HepG2 (cell line): ENCODE measurements around the gene PLIN3. TPM values are rescaled to one million over a fixed set of nuclear protein-coding genes. Genes with fewer than 3 reads are reported as not detected.
A peak's percentile ranks its signal among the peaks of the same experiment; 100 is the strongest.

Source experiments
- ATAC-seq: fragments of 200-7000 bp; cut with Tn5 transposase; 3 replicates; pipeline ENCODE4 v1.9.1; 2020; ENCODE audit warnings: mild to moderate bottlenecking, moderate library complexity
- BruUV-seq: library from RNA; stranded (reverse); fragments of 400-500 nt; replicated peaks from 2 replicates; lab custom pipeline; 2021; lab: Mats Ljungman, UMichigan
- CTCF ChIA-PET: fragments of 300-600 bp; formaldehyde crosslinking; extraction: SDS; loops from one replicate; lab custom pipeline; 2021; ENCODE audit warnings: low total read pairs, inconsistent platforms, low intra/inter-chr PET ratio; lab: Yijun Ruan, JAX
- POLR2A ChIA-PET: fragments of 350-600 bp; sonication (Branson Sonifier 250); formaldehyde crosslinking; loops from one replicate; lab custom pipeline; 2020; ENCODE audit warnings: antibody characterized with exemption, inconsistent platforms; lab: Yijun Ruan, JAX
- DNase-seq: peaks from one replicate; pipeline ENCODE4 v3.0.0-alpha.2; 2015; ENCODE audit warnings: low spot score
- FAIRE-seq: peaks from 3 replicates; lab custom pipeline; 2011; peaks lifted over from hg19 to GRCh38; lab: Jason Lieb, UNC
- H2AFZ ChIP-seq: one replicate; pipeline ENCODE4 v1.6.1; 2011; ENCODE audit warnings: low read length, inconsistent platforms
- H3K27ac ChIP-seq: fragments of 300-600 bp; 3 replicates; pipeline ENCODE4 v1.8.0; 2011; ENCODE audit warnings: mixed run types, mild to moderate bottlenecking, mixed read lengths, low read length, inconsistent platforms; ENCODE audit not compliant: insufficient read depth; ENCODE audit errors: extremely low read length
- H3K27me3 ChIP-seq, 2 experiments: fragments of 200-600 bp in 1 of 2; 2 replicates in 1 of 2; 3 replicates in 1 of 2; pipeline versions ENCODE4 v1.6.0 to v1.8.0; 2011; ENCODE audit warnings: low read length in 2 of 2, mild to moderate bottlenecking in 2 of 2, moderate library complexity in 2 of 2, inconsistent platforms in 1 of 2; ENCODE audit not compliant: insufficient read depth in 2 of 2, control insufficient read depth in 1 of 2
- H3K36me3 ChIP-seq, 2 experiments: fragments of 200-600 bp in 1 of 2; replicated peaks in 1 of 2; 2 replicates in 1 of 2; 3 replicates in 1 of 2; pipeline versions ENCODE4 v1.5.1 to v1.8.0; 2011; ENCODE audit warnings: low read length in 2 of 2, inconsistent platforms in 1 of 2; ENCODE audit not compliant: insufficient read depth in 2 of 2, control insufficient read depth in 1 of 2
- H3K4me1 ChIP-seq: 2 replicates; pipeline ENCODE4 v1.5.1; 2012; ENCODE audit warnings: low read length, inconsistent platforms; ENCODE audit not compliant: insufficient read depth
- H3K4me2 ChIP-seq: 2 replicates; pipeline ENCODE4 v1.6.0; 2011; ENCODE audit warnings: low read depth, low read length, inconsistent platforms
- H3K4me3 ChIP-seq, 3 experiments: fragments of 200-600 bp in 1 of 3; sonication (generic), shearing (Covaris generic) in 1 of 3; replicated peaks in 1 of 3; 2 replicates each; pipeline ENCODE4 v1.5.1; 2011 to 2016; ENCODE audit warnings: low read length in 3 of 3, inconsistent platforms in 2 of 3, low read depth in 2 of 3, mild to moderate bottlenecking in 2 of 3, control low read depth in 1 of 3, mixed read lengths in 1 of 3; ENCODE audit not compliant: insufficient read depth in 1 of 3
- H3K79me2 ChIP-seq: one replicate; pipeline ENCODE4 v1.6.1; 2011; ENCODE audit warnings: low read length, inconsistent platforms; ENCODE audit not compliant: insufficient read depth
- H3K9ac ChIP-seq: 2 replicates; pipeline ENCODE4 v1.6.0; 2011; ENCODE audit warnings: mild to moderate bottlenecking, low read depth, low read length, inconsistent platforms; ENCODE audit not compliant: insufficient read depth
- H3K9me3 ChIP-seq: 2 replicates; pipeline ENCODE4 v1.5.1; 2012; ENCODE audit warnings: mild to moderate bottlenecking, low read length
- H4K20me1 ChIP-seq: 2 replicates; pipeline ENCODE4 v1.6.0; 2011; ENCODE audit warnings: inconsistent platforms, mild to moderate bottlenecking, low read length, moderate library complexity; ENCODE audit not compliant: insufficient read depth
- AGO2 ChIP-seq: fragments of 200-400 bp; formaldehyde crosslinking; optimal IDR thresholded peaks from 2 replicates; pipeline ENCODE3; 2017; ENCODE audit warnings: mild to moderate bottlenecking, low read depth, low read length, moderate library complexity
- CENPT ChIP-seq: sonication (generic); formaldehyde crosslinking; IDR thresholded peaks from 2 replicates; pipeline ENCODE4 v1.8.0; 2022; ENCODE audit warnings: low read depth, mild to moderate bottlenecking, moderate library complexity, missing genetic modification reagents
- NCOA1 ChIP-seq: sonication (generic); formaldehyde crosslinking; IDR thresholded peaks from 2 replicates; pipeline ENCODE4 v1.9.0; 2021; ENCODE audit warnings: missing genetic modification reagents
- NFATC3 ChIP-seq: sonication (generic); formaldehyde crosslinking; IDR thresholded peaks from 2 replicates; pipeline ENCODE4 v1.5.1; 2020; ENCODE audit warnings: mild to moderate bottlenecking, missing genetic modification reagents
- RARG ChIP-seq: sonication (generic); formaldehyde crosslinking; IDR thresholded peaks from 2 replicates; pipeline ENCODE4 v1.4.0; 2020; ENCODE audit warnings: low read depth, mild to moderate bottlenecking, missing genetic modification reagents
- RBFOX2 ChIP-seq: fragments of 200-400 bp; formaldehyde crosslinking; IDR thresholded peaks from 2 replicates; pipeline ENCODE4 v1.6.1; 2017; ENCODE audit warnings: low read depth, mild to moderate bottlenecking, low read length
- TAF15 ChIP-seq: fragments of 200-400 bp; formaldehyde crosslinking; IDR thresholded peaks from one replicate; pipeline ENCODE4 v1.6.1; 2018; ENCODE audit warnings: mild to moderate bottlenecking, low read depth, low read length; ENCODE audit not compliant: poor library complexity, severe bottlenecking
- XBP1 ChIP-seq: sonication (generic); formaldehyde crosslinking; IDR thresholded peaks from 2 replicates; pipeline ENCODE4 v1.5.0; 2020; ENCODE audit warnings: missing genetic modification reagents
- ZNF354B ChIP-seq: sonication (generic); formaldehyde crosslinking; IDR thresholded peaks from 2 replicates; pipeline ENCODE4 v1.8.0; 2022; ENCODE audit warnings: mild to moderate bottlenecking, missing genetic modification reagents
- ZNF543 ChIP-seq: sonication (generic); formaldehyde crosslinking; IDR thresholded peaks from 2 replicates; pipeline ENCODE4 v1.4.0; 2020; ENCODE audit warnings: mild to moderate bottlenecking, missing genetic modification reagents
- ZNF670 ChIP-seq: sonication (generic); formaldehyde crosslinking; IDR thresholded peaks from 2 replicates; pipeline ENCODE4 v1.8.0; 2022; ENCODE audit warnings: mild to moderate bottlenecking, missing genetic modification reagents, borderline replicate concordance
- WGBS: methylation state at CpG from one replicate; pipeline ENCODE4 v1.1.6; 2017; ENCODE audit warnings: low lambda C conversion rate; 5-methylcytosine and 5-hydroxymethylcytosine counted together
- in situ Hi-C: cut with HindIII; loops from 2 replicates; pipeline ENCODE4 v1.10.0; 2017; ENCODE audit warnings: low pct_unique_long_range_greater_than_20kb; ENCODE audit not compliant: extremely low pct_ligation_motif_present
- intact Hi-C: fragments of 100-400 bp; cut with micrococcal nuclease; formaldehyde crosslinking; loops from one replicate; pipeline ENCODE4 v1.10.0; 2022; ENCODE audit not compliant: unreplicated experiment
- polyA plus RNA-seq, 8 experiments: library from polyadenylated mRNA; depleted of rRNA in 3 of 8; stranded (reverse) in 7 of 8; unstranded in 1 of 8; fragments of >200 nt; fragmentation: Illumina TruSeq in 4 of 8; extraction: Trizol in 4 of 8; gene quantifications; 2 replicates each; pipeline versions ENCODE4 v1.2.1 to v1.2.3, GENCODE V29; 2011 to 2016; ENCODE audit warnings: low read depth in 4 of 8, missing spikeins in 1 of 8, mixed read lengths in 1 of 8; ENCODE audit not compliant: insufficient read depth in 1 of 8
- total RNA-seq, 5 experiments: library from RNA; depleted of rRNA; stranded (reverse); fragments of >200 nt; fragmentation: Illumina TruSeq; extraction: Trizol; gene quantifications; 2 replicates each; pipeline ENCODE4 v1.2.3, GENCODE V29; 2016; ENCODE audit warnings: low read depth in 1 of 5
- TF ChIP-seq, protein P1 (sequence below): sonication (generic); formaldehyde crosslinking; IDR thresholded peaks from 2 replicates; pipeline ENCODE4 v1.4.0; 2020; ENCODE audit warnings: missing genetic modification reagents, low read depth, mild to moderate bottlenecking, borderline replicate concordance
- TF ChIP-seq, protein P2 (sequence below): sonication (generic); formaldehyde crosslinking; IDR thresholded peaks from 2 replicates; pipeline ENCODE4 v1.5.1; 2020; ENCODE audit warnings: mild to moderate bottlenecking, missing genetic modification reagents, moderate library complexity
- TF ChIP-seq, protein P3 (sequence below): sonication (generic); formaldehyde crosslinking; IDR thresholded peaks from 2 replicates; pipeline ENCODE4 v1.8.1; 2023; ENCODE audit warnings: mild to moderate bottlenecking, missing genetic modification reagents
- TF ChIP-seq, protein P4 (sequence below): sonication (generic); formaldehyde crosslinking; IDR thresholded peaks from 2 replicates; pipeline ENCODE4 v1.5.1; 2020; ENCODE audit warnings: missing genetic modification reagents, mild to moderate bottlenecking, borderline replicate concordance

The PLIN3 gene
- total and polyA plus RNA-seq, 2 of the 13 experiments (the other 11 are each of a cell fraction or from before 2014, with no cell fraction given): 49.3 to 57.9 TPM

DNA sequence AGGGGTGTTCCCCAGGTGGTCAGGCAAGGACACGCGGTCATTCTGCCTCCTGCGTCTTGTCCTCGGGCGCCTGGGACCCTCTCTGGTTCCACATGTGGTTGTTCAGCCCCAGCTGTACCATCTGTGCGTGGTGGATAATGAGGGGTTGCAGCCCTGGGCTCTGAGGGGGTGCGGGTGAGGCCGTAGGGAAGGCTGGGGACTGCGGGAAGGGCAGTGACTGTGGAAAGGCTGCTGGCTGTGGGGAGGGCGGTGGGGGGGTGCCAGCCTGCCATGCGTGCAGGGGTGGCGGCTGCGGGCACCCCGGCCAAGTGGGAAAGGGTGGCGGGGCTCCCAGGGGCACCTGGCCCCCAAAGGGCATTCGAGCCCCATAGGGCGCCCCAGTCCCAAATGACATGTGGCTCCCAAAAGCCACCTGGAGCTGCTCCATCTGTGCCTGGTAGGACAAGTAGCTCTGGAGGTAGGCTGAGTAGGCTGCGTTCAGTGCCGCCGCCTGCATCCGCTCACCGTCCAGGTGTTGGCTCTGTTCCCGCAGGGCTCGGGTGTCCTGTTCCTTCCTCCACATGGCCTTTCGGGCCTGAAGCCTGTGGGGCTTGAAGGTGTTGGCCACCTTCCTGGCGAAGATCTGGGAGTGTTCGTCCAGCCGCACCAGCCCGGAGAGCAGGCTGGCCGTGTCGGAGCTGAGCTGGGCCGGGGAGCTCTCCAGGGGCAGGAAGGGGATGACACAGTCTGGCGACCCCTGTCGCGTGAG, 51.1 kb downstream of the PLIN3 start:
- no peak overlapping the region for H3K4me2 ChIP-seq
- TF ChIP-seq AGO2: peak; percentile 40
- no peak for TF ChIP-seq NCOA1
- TF ChIP-seq, protein P1, sequence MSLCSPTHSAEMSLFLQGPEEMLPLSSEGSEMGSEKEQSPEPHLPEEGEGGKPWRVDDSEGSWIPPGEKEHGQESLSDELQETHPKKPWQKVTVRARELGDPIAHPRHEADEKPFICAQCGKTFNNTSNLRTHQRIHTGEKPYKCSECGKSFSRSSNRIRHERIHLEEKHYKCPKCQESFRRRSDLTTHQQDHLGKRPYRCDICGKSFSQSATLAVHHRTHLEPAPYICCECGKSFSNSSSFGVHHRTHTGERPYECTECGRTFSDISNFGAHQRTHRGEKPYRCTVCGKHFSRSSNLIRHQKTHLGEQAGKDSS: no peak
- TF ChIP-seq XBP1 (CRISPR knock-in tag): no peak
- TF ChIP-seq RBFOX2: peak; percentile 51; the same call in 1 of the 2 replicates
- TF ChIP-seq, protein P2, sequence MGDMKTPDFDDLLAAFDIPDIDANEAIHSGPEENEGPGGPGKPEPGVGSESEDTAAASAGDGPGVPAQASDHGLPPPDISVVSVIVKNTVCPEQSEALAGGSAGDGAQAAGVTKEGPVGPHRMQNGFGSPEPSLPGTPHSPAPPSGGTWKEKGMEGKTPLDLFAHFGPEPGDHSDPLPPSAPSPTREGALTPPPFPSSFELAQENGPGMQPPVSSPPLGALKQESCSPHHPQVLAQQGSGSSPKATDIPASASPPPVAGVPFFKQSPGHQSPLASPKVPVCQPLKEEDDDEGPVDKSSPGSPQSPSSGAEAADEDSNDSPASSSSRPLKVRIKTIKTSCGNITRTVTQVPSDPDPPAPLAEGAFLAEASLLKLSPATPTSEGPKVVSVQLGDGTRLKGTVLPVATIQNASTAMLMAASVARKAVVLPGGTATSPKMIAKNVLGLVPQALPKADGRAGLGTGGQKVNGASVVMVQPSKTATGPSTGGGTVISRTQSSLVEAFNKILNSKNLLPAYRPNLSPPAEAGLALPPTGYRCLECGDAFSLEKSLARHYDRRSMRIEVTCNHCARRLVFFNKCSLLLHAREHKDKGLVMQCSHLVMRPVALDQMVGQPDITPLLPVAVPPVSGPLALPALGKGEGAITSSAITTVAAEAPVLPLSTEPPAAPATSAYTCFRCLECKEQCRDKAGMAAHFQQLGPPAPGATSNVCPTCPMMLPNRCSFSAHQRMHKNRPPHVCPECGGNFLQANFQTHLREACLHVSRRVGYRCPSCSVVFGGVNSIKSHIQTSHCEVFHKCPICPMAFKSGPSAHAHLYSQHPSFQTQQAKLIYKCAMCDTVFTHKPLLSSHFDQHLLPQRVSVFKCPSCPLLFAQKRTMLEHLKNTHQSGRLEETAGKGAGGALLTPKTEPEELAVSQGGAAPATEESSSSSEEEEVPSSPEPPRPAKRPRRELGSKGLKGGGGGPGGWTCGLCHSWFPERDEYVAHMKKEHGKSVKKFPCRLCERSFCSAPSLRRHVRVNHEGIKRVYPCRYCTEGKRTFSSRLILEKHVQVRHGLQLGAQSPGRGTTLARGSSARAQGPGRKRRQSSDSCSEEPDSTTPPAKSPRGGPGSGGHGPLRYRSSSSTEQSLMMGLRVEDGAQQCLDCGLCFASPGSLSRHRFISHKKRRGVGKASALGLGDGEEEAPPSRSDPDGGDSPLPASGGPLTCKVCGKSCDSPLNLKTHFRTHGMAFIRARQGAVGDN (CRISPR knock-in tag): 0 out of 2 replicates have a peak, but pooled peaks have one; percentile 3
- TF ChIP-seq, protein P3, sequence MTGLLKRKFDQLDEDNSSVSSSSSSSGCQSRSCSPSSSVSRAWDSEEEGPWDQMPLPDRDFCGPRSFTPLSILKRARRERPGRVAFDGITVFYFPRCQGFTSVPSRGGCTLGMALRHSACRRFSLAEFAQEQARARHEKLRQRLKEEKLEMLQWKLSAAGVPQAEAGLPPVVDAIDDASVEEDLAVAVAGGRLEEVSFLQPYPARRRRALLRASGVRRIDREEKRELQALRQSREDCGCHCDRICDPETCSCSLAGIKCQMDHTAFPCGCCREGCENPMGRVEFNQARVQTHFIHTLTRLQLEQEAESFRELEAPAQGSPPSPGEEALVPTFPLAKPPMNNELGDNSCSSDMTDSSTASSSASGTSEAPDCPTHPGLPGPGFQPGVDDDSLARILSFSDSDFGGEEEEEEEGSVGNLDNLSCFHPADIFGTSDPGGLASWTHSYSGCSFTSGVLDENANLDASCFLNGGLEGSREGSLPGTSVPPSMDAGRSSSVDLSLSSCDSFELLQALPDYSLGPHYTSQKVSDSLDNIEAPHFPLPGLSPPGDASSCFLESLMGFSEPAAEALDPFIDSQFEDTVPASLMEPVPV (CRISPR knock-in tag): 0 out of 2 replicates have a peak, but pooled peaks have one; percentile 18
- no peak for TF ChIP-seq RARG (CRISPR knock-in tag)
- TF ChIP-seq, protein P4, sequence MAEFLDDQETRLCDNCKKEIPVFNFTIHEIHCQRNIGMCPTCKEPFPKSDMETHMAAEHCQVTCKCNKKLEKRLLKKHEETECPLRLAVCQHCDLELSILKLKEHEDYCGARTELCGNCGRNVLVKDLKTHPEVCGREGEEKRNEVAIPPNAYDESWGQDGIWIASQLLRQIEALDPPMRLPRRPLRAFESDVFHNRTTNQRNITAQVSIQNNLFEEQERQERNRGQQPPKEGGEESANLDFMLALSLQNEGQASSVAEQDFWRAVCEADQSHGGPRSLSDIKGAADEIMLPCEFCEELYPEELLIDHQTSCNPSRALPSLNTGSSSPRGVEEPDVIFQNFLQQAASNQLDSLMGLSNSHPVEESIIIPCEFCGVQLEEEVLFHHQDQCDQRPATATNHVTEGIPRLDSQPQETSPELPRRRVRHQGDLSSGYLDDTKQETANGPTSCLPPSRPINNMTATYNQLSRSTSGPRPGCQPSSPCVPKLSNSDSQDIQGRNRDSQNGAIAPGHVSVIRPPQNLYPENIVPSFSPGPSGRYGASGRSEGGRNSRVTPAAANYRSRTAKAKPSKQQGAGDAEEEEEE (CRISPR knock-in tag): no peak
- peak; percentile 35 for TF ChIP-seq TAF15
- TF ChIP-seq ZNF543 (CRISPR knock-in tag): no peak
- 0 out of 2 replicates have a peak, but pooled peaks have one; percentile 29 for TF ChIP-seq ZNF670 (CRISPR knock-in tag)
- no peak; the same call in 1 of the 2 replicates for TF ChIP-seq CENPT
- TF ChIP-seq ZNF354B (CRISPR knock-in tag): no peak
- TF ChIP-seq NFATC3: 0 out of 2 replicates have a peak, but pooled peaks have one; percentile 43

More for the DNA sequence above, 51.1 kb downstream of the PLIN3 start:
- Histone ChIP-seq H3K4me1 (peaks cover 30% of the 10 kb centered on the region), H3K27ac (peak overlapping the region; percentile 45), H3K9ac (peak overlapping the region; percentile 31; the same call in 1 of the 2 replicates), H3K27me3 (no peaks in the 10 kb centered on the region), H3K79me2 (peaks cover 2% of the 10 kb centered on the region), H3K9me3 (no peaks in the 10 kb centered on the region), H3K36me3 (peaks cover 4% of the 10 kb centered on the region in 2 experiments; a peak in 2 of 5 replicates), H3K4me3 (no peak overlapping the region), H2AFZ (no peak overlapping the region), H4K20me1 (no peaks in the 10 kb centered on the region)
- no TSS peak for BruUV-seq
- no peak for FAIRE-seq
- 93% methylated on average over 26 of the region's 35 CpGs for WGBS
- in situ Hi-C loops (no loop called here), intact Hi-C loops (no loop called here)
- CTCF ChIA-PET: no interaction called here
- ATAC-seq: no peak
- POLR2A ChIA-PET: no interaction called here
- DNase-seq: no peak
